GM18873 (cell line): ENCODE measurements around the gene ZNF770.

Source experiments
- ATAC-seq: cut with Tn5 transposase; IDR thresholded peaks from one replicate; pipeline ENCODE4 v1.9.1; 2021; ENCODE audit warnings: mild to moderate bottlenecking, moderate library complexity, moderate number of reproducible peaks; ENCODE audit not compliant: unreplicated experiment, low FRiP score

ZNF770 gene, protein sequence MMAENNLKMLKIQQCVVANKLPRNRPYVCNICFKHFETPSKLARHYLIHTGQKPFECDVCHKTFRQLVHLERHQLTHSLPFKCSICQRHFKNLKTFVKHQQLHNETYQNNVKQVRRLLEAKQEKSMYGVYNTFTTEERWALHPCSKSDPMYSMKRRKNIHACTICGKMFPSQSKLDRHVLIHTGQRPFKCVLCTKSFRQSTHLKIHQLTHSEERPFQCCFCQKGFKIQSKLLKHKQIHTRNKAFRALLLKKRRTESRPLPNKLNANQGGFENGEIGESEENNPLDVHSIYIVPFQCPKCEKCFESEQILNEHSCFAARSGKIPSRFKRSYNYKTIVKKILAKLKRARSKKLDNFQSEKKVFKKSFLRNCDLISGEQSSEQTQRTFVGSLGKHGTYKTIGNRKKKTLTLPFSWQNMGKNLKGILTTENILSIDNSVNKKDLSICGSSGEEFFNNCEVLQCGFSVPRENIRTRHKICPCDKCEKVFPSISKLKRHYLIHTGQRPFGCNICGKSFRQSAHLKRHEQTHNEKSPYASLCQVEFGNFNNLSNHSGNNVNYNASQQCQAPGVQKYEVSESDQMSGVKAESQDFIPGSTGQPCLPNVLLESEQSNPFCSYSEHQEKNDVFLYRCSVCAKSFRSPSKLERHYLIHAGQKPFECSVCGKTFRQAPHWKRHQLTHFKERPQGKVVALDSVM

DNA sequence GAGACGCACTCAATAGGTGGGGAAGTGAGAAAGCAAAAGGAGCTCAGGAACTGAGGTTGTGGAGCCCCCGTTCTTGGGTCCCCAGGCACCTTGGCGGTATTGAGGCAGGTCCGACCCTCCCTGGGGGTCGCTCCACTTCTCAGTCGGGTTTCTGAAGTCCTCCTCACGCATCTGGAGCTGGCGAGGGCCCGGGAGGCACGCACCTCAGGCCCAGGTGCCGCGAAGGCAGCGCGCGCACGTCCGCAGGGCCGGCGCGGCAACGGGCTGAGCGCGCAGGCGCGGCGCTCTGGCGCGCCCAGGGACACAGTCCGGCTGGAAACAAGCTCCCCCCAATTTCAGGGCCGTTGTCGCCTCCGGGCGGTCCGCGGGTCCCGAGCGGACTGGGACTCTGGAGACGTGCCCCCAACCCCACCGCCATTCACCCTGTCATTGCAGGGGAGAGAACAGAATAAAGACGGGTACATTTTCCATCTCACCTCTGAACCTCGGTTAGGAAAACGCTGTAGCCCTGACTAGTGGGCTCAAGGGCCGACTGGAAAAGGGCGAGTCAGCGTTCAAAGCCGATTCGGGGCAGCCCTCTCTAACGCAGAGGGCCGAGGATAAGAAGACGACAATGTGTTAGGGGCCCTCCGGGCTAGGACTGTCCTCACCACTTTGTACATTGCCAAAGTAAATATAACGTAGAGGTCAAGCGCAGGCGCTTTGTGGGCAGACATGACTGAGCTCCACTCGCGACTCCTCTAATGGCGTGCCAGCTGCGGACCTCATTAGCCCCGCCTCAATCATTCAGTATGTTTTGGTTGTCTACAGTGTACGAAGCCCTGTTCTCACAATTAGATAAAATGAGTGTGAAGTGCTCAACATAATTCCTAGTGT, at the start of gene ZNF770:
Gene ZNF770, minus strand, starts transcription at position 261 of the 876 bp plus-strand sequence. CDS start 4,853 bp downstream, outside the sequence.
- peak; percentile 67 for ATAC-seq

DNA sequence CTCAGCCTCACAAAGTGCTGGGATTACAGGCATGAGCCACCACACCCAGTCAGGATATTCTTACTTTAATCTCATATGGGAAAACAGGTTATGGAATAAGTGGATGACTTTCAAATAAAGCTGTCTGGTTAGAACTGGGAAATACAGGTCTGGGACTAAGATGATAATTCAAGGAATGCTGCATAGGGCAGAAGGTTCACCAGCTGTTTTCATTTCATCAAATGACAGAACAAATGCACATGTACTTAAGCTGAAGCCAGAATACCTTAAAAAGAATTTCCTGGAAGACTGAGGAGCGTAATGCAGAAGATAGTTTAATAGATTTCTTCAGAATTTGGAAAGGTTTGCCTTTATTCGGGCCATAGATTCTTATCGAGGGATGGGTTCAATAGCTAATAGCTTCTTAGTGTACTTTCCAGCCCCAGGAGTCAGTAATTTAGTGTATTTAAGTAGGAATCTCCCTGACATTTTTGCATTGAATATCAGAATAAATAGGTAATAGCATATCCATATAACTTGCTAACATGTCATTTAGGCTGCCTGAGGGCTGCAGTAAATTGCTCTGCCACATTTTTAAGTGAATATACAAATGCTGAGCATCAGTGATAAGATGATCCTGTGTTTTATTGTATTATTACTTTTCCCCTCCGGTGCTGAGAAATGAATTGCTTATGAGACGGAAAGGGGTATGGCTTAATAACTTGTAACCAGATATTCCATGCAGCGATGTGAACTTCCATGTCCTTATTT, 40.3 kb upstream of the ZNF770 start:
- ATAC-seq, result no peak

DNA sequence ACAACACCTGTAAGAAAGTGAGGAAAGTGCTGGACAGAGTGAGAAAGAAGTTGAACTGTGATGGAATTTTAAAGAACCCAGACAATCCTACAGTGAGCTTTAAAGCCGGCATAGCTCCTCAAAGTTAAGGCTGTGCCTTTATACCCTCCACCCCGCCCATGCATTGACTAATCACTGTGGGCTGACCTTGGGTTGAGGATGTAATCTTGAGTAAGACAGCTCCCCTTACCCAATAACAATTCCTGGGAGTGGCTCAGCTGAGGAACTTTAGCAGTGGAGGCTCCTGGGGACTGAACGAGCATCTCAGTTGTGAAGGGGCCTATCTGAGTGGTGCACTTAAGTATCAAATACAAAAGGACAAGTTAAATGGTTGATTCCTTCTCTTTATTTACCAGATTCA, 35.7 kb upstream of the ZNF770 start:
- ATAC-seq, result no peak

GRCh38 chr15:35020974-35021373, 32.9 kb upstream of the ZNF770 start:
- ATAC-seq, result no peak

- no peak for ATAC-seq
Measured at GRCh38 chr15:35019404-35020327, 31.6 kb upstream of the ZNF770 start.

- ATAC-seq, result no peak
Measured at GRCh38 chr15:35014241-35014640, 26.2 kb upstream of the ZNF770 start.

DNA sequence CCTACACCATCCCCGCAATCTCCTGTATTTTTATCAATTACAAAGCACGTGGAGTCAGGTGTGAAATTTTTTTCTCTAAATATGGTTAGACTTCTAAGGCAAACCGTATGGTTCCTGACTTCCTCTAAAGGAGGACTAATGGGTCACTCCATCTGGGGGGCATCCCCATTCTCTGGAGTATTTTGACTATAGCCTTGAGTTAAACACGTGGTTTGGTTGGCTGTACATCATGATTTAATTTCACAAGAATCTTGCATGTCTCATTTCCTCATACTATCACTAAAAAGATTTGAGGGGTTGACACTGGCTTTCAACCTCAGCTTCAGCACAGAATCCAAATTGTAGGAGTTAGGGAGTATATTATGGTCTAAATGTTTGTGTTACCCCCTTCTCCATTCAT, 25.3 kb upstream of the ZNF770 start:
- no peak for ATAC-seq

GRCh38 chr15:35007397-35007796, 19.3 kb upstream of the ZNF770 start:
- no peak for ATAC-seq

DNA sequence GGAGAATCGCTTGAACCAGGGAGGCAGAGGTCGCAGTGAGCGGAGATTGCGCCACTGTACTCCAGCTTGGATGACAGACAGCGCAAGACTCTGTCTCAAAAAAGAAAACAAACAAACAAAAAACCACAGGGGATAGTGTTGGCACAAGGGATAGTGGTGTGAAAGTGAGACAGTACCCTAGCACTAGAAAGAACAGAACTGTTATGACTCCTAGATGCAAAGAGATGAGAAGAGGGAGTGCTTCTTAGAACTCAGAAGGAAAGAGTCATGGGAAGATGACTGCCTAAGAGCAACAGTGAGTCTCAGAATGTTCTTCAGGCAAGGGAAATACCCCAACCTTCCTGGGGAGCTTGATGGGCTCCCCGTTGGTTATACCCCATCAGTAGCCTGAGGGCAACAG, 17.8 kb upstream of the ZNF770 start:
- no peak for ATAC-seq

- no peak for ATAC-seq
Measured at GRCh38 chr15:35003928-35004327, 15.8 kb upstream of the ZNF770 start.

GRCh38 chr15:35000511-35000910, 12.4 kb upstream of the ZNF770 start:
- no peak for ATAC-seq

DNA sequence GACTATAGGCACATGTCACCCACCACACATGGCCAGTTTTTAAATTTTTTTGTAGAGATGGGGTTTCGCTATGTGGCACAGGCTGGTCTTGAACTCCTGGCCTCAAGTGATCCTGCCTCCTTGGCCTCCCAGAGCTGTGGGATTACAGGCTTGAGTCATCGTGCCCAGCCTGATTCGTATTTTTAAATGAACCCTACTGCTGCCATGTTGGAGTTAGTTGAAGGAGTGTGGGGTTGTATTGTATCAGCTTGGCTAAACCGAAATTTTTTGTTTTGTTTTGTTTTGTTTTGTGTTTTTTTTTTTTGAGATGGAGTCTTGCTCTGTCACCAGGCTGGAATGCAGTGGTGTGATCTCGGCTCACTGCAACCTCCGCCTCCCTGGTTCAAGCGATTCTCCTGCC, 11.8 kb upstream of the ZNF770 start:
- no peak for ATAC-seq

DNA sequence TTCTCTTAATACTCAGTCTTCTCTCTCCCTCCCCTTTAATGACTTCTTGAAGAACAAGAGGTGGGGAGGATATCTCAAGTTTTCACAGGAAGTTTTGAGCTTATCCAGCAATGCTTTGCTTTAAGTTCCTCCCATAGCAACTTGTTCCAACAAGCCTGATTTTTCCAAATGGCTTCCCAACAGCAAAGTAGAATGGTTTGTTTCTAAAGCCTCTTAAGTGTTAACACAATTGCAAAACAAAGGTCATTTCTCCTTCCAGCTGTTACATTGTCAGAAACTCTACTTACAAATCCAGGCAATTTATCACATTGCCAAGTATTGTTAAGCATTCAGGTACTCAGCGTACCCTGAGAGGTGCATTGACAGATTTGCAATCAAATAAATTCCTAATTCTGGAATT, 6.8 kb upstream of the ZNF770 start:
- no peak for ATAC-seq

GRCh38 chr15:34993877-34994276, 5.8 kb upstream of the ZNF770 start:
- peak; percentile 87 for ATAC-seq

DNA sequence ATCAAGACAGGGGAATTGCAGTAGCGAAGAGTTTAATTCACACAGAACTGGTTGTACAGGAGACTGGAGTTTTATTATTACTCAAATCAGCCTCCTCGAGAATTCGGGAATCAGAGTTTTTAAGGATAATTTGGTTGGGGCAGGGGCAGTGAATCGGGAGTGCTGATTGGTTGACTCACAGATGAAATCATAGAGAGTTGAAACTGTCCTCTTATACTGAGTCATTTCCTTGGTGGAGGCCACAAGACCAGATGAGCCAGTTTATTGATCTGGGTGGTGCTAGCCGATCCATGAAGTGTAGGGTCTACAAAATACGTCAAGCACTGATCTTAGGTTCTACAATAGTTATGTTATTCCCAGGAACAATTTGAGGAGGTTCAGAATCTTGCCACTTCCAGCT, 5.3 kb upstream of the ZNF770 start:
- no peak for ATAC-seq

DNA sequence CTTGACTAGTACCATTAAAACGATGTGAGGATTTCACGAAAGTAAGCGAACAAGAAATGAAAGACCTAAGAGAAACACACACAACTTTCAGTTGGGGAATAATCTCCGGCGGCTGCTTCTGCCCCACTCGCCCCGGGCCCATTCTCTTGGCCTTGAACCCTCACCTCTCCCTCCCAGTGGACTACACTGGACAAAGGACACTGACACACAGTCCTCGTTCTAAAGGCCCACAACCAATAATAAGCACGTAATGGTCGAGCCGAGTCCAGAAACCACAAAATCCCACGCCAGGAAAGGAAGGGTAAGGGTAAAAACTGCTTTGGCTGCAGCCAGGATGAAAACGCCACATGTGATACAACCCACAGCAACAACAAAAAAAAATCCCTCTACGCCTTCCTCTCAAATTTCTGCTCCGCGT, 469 bp downstream of the ZNF770 start:
- no peak for ATAC-seq

DNA sequence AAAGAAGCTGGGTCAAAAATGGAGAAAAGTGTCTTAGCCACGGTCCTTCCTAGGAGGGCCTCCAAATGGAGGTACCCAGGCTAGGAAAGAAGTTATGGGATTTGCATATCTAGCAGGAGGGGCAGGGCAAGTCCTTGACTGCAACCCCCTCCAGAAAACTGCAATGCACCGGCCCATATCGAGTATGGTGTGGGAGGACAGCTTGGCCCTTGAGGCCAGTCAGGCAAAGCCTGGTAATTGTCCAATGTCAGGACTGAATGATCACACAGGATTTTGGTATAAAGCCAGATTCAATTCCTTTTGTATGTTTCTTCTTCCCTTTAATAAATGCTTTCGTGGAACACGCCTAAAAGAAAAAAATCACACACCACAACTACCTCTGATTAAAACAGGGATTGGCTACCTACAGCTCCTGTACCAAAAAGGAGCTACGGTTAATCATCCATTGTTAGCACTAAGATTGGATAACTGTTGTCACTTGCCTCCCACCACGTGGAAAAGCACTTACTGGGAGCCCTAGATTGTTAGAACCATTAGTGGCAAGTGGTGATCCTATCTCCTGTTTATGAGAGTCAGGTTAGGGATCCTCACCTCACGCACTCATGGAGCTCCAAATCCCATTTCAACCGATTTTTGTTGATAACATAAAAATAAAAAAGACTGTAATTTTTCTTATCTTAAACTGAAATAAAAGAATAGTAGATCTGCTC, 1.2 kb downstream of the ZNF770 start:
- ATAC-seq, result no peak

- ATAC-seq, result no peak
Measured at GRCh38 chr15:34986326-34986725, 1.8 kb downstream of the ZNF770 start.
